Mononuclear cell (primary cell): ENCODE results near the gene UBXN4. TPM values are rescaled to one million over a fixed set of nuclear protein-coding genes. Genes with fewer than 3 reads are reported as not detected.
"Not testable (repeated sequence)": the region's sequence is repeated elsewhere in the genome, so short reads cannot be mapped to it uniquely, and the experiment has no call there.

ENCODE experiments used
- H3K27me3 ChIP-seq: 2 replicates; pipeline ENCODE4 v1.6.0; 2011; ENCODE audit warnings: low read length, control low read depth; ENCODE audit not compliant: insufficient read depth
- H3K4me1 ChIP-seq: 2 replicates; pipeline ENCODE4 v1.5.1; 2011; ENCODE audit warnings: mild to moderate bottlenecking, low read length, control low read depth; ENCODE audit not compliant: insufficient read depth
- H3K4me3 ChIP-seq: 2 replicates; pipeline ENCODE4 v1.5.1; 2011; ENCODE audit warnings: mild to moderate bottlenecking, low read length, moderate library complexity
- H3K9me3 ChIP-seq: 2 replicates; pipeline ENCODE4 v1.5.1; 2011; ENCODE audit warnings: low read depth, mild to moderate bottlenecking, control low read depth, low read length
- total RNA-seq: library from RNA; depleted of rRNA; stranded (reverse); fragments of >200 nt; gene quantifications from one replicate; pipeline ENCODE4 v1.2.3, GENCODE V29; 2012

UBXN4 gene
- total RNA-seq, 1 donor: 106 TPM

GRCh38 chr2:135786823-135787222, 45.2 kb downstream of the UBXN4 start:
- Histone ChIP-seq H3K4me1 (no peaks in the 10 kb centered on the region), H3K4me3 (no peak overlapping the region), H3K27me3 (no peaks in the 10 kb centered on the region), H3K9me3 (no peaks in the 10 kb centered on the region)

GRCh38 chr2:135790423-135790822, 48.8 kb downstream of the UBXN4 start:
- no peak overlapping the region for H3K4me3 ChIP-seq
- no peaks in the 10 kb centered on the region for H3K27me3 ChIP-seq
- H3K9me3 ChIP-seq: no peaks in the 10 kb centered on the region
- H3K4me1 ChIP-seq: peaks cover 7% of the 10 kb centered on the region

GRCh38 chr2:135791418-135792190, 49.9 kb downstream of the UBXN4 start:
- Histone ChIP-seq H3K9me3 (no peaks in the 10 kb centered on the region), H3K4me3 (no peak overlapping the region), H3K4me1 (peaks cover 7% of the 10 kb centered on the region), H3K27me3 (no peaks in the 10 kb centered on the region)

GRCh38 chr2:135792401-135793150, 50.9 kb downstream of the UBXN4 start:
- H3K4me3 ChIP-seq: no peak overlapping the region
- H3K4me1 ChIP-seq: peaks cover 11% of the 10 kb centered on the region
- H3K27me3 ChIP-seq: no peaks in the 10 kb centered on the region
- no peaks in the 10 kb centered on the region for H3K9me3 ChIP-seq

- peaks cover 13% of the 10 kb centered on the region for H3K4me1 ChIP-seq
- H3K4me3 ChIP-seq, H3K27me3 ChIP-seq, H3K9me3 ChIP-seq: not testable (repeated sequence)
Observed at GRCh38 chr2:135795641-135796040, 54.0 kb downstream of the UBXN4 start.

- Histone ChIP-seq H3K4me3 (no peak overlapping the region), H3K27me3 (no peaks in the 10 kb centered on the region), H3K4me1 (peaks cover 13% of the 10 kb centered on the region), H3K9me3 (no peaks in the 10 kb centered on the region)
Observed at GRCh38 chr2:135796606-135797005, 55.0 kb downstream of the UBXN4 start.

GRCh38 chr2:135797497-135798274, 56.0 kb downstream of the UBXN4 start:
- Histone ChIP-seq H3K4me3 (no peak overlapping the region), H3K9me3 (no peaks in the 10 kb centered on the region), H3K4me1 (peaks cover 13% of the 10 kb centered on the region), H3K27me3 (no peaks in the 10 kb centered on the region)

GRCh38 chr2:135798275-135798705, 56.6 kb downstream of the UBXN4 start:
- no peaks in the 10 kb centered on the region for H3K27me3 ChIP-seq
- H3K9me3 ChIP-seq: no peaks in the 10 kb centered on the region
- peaks cover 13% of the 10 kb centered on the region for H3K4me1 ChIP-seq
- H3K4me3 ChIP-seq: no peak overlapping the region

- Histone ChIP-seq H3K27me3 (no peaks in the 10 kb centered on the region), H3K4me1 (peaks cover 13% of the 10 kb centered on the region), H3K4me3 (no peak overlapping the region), H3K9me3 (no peaks in the 10 kb centered on the region)
Observed at GRCh38 chr2:135798762-135799161, 57.1 kb downstream of the UBXN4 start.

- Histone ChIP-seq H3K4me1 (peaks cover 10% of the 10 kb centered on the region), H3K27me3 (no peaks in the 10 kb centered on the region), H3K9me3 (no peaks in the 10 kb centered on the region), H3K4me3 (no peak overlapping the region)
Observed at GRCh38 chr2:135799738-135800137, 58.1 kb downstream of the UBXN4 start.

- H3K9me3 ChIP-seq: no peaks in the 10 kb centered on the region
- H3K27me3 ChIP-seq: no peaks in the 10 kb centered on the region
- H3K4me1 ChIP-seq: peaks cover 6% of the 10 kb centered on the region
- H3K4me3 ChIP-seq: no peak overlapping the region
Observed at GRCh38 chr2:135800513-135801460, 59.1 kb downstream of the UBXN4 start.

- Histone ChIP-seq H3K9me3 (no peaks in the 10 kb centered on the region), H3K27me3 (no peaks in the 10 kb centered on the region), H3K4me1 (peaks cover 4% of the 10 kb centered on the region), H3K4me3 (no peak overlapping the region)
Observed at GRCh38 chr2:135802350-135802749, 60.7 kb downstream of the UBXN4 start.

GRCh38 chr2:135803278-135803677, 61.6 kb downstream of the UBXN4 start:
- Histone ChIP-seq H3K27me3 (no peaks in the 10 kb centered on the region), H3K4me1 (no peaks in the 10 kb centered on the region)

GRCh38 chr2:135807874-135808273, 66.2 kb downstream of the UBXN4 start:
- H3K4me1 ChIP-seq, H3K27me3 ChIP-seq, H3K9me3 ChIP-seq, H3K4me3 ChIP-seq: not testable (repeated sequence)

More at GRCh38 chr2:135803278-135803677, 61.6 kb downstream of the UBXN4 start:
- Histone ChIP-seq H3K9me3 (no peaks in the 10 kb centered on the region), H3K4me3 (no peak overlapping the region)
